Glomerular visceral epithelial cell (primary cell): ENCODE results near the gene HIPK2.

Source experiments
- DNase-seq: peaks from one replicate; pipeline ENCODE4 v3.0.0-alpha.2; 2016; ENCODE audit errors: extremely low spot score

Gene HIPK2

DNA sequence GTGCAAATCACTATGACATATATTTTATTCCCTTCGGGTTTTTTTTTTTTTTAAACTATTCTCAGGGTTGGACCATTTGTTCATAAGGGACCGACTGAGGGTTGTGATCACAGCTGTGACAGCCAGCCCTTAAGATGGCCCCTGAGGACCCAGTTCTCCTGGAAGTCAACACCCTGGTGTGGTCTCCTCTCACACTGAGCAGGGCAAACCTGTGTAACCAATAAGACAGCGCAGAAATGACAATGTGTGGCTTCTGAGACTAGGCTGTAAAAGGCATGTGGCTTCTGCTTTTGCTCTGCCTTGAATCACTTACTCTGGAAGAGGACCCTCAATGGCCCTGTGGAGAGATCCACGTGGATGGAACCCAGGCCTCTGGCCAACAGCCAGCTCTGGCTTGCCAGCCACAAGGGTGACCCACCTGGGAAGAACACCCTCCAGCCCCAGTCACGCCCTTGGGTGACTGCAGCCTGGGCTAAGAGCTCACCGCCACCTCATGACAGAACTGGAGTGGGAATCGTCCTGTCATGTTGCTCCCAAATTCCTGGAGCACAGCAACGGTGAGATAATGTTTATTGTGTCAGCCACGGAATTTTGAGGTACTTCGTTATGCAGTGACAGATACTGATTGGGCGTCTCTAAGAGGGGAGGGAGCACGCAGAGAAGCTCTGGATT is 127.2 kb downstream of the HIPK2 start:
- DNase-seq: peak; percentile 45

DNA sequence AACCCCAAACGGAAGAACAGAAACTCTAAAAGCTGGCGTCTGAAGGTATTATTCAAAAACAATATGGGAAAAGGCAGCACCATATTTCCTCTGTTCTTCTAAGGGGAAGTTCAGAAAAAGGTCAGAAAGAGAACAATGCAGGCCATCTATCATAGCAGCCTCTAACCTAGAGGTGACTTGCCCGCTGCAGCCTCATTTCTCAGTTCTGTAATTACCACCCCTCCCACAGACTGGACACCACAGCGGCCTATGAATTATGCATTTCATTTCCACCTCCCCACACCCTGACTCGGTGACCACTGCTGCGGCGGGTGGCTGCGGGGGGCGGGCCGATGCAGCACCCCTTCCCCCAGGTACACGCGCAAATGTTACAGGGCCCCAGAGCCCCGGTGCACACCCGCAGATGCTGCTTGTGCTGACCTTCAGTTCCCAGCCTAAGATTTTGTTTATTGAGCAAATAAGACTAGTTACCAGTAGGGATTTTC is 128.8 kb downstream of the HIPK2 start:
- no peak for DNase-seq

DNA sequence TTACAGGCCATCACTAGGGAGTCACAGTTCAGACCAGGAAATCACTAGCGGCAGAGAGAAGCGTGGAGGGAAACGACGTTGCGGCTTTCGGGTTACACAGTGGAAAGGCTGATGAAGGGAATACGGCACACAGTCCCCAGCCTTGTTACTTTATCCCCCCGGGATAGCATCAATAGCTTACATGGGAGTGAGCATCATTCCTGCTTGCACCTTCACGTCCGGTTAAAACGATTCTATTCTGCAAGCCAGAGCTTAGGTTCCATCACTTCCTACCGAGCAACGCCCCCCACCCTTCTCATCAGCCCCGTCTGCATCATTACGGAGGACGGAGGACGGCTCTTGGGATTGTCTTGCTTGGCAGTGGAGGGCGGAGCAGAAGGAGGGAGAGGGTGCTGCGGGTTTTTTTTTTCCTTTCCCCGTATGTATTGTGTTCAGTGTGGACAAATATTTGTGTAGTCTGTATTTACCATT is 129.4 kb downstream of the HIPK2 start:
- no peak for DNase-seq

DNA sequence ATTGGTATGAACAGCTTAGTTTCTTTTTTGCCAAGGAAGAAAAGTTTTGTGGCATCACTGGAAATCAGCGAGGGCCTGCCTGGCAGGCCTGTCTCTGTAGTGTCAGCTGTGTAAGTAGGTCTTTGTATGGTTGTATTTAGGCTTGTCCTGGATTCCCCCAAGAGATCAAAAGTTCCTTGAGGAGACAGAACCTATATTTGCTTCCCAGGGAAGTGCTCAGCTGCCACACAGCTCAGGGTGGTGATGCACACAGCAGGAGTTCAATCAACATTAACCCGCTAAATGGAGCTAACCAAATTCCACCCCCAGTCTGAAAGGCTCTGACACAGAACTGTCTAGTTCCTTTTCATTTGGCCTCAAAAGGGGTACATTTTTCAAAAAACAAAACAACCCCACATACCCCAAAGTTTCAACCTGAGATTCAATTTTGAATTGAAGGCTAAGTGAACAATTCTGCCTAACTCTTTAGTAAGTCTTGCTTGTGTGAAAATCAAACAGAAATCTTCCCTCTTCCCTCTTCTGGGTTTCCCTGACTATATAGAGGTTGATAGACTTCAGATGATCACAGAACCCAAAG is 129.9 kb downstream of the HIPK2 start:
- no peak for DNase-seq

DNA sequence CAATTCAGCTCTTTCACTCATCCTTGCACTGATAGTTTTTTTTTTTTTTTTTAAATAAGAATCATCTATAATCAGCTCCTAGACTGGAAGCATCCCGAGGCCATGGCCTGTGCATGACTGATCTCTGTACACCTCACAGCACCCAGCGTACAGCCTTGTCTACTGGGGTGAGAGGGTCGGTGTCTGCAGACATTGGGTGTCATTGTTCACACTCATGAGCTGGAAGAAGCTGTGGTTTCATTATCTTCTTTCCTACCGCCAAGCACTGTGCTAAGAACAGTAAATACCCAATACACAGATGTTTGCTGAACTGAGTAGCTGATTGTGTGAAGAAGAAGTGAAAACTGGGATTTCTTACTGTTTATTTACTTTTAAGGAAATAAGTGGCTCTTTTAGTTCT is 130.7 kb downstream of the HIPK2 start:
- DNase-seq: no peak

DNA sequence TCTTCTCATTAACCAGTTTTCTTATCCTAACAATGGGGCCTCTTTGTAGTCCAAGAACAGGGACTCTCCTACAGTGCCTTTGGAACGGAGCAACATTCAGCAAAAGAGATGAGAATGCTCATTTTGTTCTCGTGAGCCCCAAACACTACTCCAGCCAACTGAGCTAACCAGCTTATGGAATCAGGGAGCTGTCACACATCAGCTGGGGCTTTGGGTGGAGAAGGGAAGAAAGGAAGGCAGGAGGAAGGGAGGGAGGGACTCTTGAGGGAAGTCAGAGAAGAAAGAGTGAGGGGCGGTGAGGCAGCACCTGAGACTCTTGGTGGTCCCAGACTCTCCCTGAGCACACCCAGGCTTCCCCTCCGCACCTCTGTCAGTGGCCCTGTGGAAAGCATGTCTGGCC is 131.2 kb downstream of the HIPK2 start:
- no peak for DNase-seq

DNA sequence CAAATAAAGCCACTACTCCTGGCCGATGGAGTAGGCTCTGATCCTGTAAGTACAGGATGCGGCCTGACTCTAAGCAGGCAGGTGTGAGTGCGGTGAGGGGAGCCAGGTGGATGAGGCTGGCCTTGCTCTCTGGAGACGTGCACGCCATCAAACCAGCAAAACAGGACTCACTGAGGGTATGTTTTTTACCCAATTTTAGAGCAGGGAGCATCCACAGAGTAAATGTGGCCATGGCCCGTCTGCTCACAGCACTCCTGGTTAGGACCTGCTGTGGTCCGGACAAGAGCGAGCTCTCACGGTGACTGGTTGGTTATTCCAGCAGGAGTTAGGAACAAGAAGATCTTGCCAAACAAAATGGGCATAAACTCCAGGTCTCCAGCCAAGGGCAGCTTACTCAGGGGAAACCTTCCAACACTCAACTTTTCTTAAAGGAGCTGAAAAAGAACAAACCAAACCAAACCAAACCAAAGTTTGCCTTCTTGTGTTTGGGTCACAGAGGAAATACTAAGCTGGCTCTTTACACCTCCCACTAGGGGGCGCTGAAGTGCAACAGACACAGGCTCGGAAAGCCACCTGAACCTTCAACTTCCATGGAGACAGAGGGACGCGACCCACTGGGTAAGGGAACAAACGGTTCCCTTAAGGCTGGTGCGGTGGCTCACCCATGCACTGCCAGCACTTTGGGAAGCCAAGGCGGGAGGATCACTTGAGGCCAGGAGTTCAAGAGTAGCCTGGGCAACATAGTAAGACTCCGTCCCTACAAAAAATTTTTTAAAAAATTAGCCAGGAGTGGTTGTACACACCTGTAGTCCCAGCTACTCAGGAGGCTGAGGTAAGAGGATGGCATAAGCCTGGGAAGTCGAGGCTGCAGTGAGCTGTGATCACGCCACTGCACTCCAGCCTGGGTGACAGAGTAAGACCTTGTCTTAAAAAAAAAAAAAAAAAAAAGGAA is 131.9 kb downstream of the HIPK2 start:
- DNase-seq: peak; percentile 78

DNA sequence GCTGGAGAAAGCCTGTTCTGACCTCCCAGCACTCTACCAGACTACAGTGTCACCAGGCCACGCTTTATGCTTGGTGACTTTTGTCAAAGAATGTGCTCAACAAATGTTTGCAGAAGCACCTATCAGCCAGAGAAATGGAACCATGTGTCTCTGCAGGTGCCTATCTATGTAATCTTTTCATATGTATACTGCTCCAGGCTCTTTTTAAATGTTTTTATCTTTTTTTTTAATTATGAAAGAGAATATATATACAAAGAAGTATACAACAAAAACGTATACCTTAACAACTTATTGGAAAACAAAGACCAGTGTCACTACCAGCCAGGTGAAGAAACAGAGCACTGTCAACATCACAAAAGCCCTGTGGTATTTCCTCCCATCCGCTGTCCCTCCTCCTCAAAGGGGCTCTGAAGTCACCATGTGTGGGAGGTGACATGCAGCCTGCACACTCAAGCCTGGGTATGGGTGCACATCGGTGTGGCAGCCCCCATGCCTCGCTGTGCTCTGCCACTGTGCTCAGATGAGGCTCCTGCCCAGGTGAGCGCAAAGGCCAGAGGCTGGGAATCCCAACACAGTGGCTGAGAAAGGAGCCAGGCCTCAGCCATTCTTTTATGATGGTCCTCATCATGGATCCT is 133.7 kb downstream of the HIPK2 start:
- DNase-seq: no peak

DNA sequence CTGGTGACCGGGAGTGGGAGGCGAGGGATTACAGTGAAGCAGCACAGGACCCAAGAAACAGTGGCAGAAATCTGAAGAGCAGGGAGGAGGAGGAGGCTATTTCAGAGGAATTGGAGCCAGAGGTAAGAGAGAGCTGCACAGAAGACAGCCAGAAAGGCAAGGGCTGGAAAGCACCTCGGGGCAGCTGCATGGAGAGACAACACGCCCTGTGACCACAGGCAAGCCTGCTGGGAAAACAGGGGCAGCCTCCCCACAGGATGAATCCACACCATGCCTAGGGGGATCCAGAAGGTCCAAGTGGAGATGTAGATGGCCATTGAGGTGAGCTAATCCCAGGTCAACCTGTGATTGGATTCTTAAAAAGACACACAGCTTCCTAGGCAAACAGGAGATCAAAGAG is 135.5 kb downstream of the HIPK2 start:
- DNase-seq: no peak

DNA sequence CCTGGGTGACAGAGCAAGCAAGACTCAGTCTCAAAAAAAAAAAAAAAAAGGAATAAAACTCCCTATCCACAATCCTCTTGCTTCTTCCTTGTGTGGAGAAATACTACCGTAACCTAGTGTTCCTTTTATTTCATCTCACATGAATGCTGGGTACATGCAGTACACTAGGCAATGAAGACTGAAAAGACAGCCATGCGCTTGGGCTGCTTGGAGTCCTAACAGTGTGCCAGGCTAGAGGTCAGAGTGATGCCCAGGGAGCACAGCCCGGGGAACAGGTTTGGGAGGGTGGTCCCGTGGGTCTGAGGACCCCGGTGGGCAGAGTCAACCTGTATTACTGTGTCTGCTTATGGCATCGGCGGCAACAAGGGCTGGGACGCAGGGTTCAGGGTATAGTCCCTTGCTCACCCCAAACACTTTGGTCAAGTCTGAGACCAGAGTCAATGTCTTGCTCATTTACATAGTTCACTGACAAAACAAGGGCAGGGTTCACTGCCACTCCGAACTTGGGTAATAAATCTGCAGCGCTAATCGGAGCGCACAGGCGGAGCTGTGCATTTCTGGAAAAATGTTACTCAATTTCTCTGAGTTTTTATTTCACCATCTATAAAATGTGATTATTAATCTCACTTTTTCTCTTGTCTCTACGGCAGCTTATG is 136.3 kb downstream of the HIPK2 start:
- DNase-seq: no peak

DNA sequence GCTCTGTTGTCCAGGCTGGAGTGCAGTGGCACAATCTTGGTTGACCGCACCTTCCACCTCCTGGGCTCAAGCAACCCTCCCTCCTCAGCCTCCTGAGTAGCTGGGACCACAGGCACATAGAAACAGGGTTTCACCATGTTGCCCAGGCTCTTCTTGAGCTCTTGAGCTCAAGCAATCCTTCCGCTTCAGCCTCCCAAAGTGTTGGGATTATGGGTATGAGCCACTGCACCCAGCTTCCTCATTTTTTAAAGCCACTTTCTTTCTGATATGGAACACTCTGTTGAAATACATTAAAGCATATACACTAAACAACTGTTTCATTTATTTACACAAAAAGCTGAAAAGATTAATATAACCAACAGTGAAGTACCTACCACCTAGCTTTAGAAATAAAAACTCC is 137.1 kb downstream of the HIPK2 start:
- DNase-seq: no peak

DNA sequence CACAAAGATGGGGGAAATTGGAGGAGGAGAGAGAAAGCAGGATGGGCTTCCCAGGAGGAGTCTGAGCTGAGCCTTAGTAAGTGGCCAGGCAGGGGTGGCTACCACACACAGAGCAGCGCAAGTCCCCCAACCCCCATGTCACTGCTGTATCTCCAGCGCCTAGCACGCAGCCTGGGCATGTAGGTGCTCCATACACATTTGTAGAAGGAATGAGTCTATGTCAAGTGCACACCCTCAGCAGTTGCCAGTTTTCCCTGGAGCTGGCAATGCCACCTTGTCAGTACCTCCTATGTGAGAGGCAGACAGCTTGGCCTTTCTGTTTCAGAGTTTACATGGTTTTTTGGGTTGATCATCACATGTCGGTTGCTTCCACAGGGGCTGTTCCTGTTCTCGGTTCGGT is 138.2 kb downstream of the HIPK2 start:
- no peak for DNase-seq

DNA sequence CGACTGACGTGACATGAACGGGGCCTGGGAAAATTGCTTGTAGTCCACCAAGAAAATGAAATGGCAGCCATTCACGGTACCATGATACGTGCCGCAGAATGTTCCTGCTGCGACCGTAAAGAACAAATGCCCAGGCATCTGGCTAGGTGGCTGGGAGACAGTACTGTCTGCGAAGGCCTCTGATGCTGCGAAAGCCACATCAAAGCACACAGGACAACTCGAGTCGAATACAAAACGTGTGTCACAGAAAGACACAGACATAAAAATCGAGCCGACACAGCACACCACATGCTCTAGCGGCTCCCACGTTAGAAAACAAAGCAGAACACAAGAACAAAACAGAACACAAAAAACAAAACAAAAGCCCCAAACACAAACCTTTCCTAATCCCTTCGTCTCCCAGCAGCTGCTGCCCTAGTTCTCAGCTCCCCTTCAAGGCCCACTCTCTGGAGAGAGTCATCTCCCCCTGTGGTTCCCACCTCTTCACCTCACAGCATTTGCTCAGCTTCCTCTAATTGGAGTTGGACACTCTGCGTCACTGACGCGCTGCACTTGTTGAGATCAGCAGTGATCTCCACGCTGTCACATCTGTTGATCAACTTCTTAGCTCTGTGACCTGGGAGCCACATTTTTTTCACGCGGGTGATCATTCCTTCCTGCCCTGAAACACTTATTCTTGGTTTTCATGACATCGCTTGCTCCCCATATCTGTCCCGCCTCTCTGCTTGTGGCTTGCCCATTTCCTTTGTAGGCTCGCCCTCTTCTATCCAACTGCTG is 142.1 kb downstream of the HIPK2 start:
- DNase-seq: no peak

DNA sequence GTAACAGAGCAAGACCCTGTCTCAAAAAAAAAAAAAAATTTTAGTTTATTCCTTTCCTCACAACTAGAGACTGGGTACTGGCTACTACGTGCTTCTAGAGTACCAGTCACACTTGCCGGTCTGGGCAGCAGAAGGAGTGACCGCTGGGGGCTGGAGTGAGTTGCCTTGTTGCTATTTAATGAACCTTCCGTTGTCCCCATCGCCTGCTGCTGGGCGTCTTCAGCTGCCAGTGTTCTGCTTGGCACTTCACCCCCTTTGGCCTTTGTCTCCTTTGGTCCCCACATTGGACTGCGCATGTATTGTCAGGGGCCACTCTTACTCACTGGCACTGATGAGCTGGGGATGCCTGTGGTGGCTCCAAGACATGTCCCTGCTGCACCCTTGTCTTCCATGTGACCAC is 143.7 kb downstream of the HIPK2 start:
- no peak for DNase-seq

DNA sequence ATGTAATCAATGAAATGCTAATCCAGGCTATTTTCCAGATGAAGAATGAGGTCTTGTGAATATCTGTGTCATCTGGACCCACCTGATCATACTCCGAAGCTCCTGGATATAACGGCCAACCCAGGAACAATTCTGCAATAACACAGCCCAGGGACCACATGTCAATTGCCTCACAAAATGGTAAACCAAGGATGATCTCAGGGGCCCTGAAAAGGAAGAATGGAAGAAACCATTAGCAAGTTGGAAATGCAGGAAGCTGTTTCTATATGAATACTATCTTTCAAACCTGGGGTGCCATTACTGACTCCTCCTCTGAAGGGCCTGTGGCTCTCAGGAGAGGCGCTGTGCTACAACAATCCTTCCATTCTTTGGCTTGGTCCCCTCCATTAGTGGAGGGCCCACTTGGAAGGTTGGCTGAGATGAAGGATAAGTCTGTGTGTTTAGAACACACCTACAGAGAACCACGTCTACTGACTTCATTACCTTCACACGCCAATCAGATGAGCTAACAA is 146.2 kb downstream of the HIPK2 start:
- no peak for DNase-seq

DNA sequence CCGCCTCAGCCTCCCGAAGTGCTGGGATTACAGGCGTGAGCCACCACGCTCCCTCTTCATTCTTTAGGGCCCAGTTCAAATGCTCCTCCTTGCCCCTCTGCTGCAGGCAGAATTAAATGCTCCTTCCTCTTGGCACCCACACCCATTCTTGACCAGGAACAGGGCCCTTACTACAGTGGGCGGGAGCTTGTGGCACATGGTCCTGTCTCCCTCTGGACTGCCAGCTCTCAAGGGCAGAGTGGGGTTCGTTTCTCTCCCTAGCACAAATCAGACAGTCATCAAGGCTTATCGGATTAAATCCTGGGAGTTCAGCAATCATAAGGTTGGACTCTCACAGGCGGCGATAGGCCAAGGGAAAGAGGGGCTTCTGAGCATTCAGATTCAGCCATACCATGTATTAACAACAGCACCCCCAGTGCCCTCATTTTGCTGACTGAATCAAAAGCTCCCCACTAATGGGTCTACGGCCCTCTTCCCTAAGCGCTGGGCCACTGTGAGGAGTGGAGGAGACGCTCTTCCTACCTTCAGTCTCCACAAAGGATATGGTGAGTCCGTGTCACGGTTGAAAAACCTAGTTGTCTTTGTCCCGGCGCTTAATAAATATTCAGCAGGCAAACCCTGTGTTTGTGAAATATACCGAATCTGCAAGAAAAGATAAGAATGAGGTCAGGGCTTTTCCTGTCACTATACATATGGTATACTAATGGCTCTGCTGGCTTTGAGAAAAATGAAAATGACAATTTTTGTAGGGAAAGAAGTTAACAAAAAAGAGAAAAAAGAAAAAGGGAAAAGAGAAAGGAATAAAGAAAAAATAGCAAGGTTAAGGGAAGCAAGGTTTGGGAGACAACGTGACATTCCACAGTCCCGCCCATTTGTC is 146.9 kb downstream of the HIPK2 start:
- no peak for DNase-seq

DNA sequence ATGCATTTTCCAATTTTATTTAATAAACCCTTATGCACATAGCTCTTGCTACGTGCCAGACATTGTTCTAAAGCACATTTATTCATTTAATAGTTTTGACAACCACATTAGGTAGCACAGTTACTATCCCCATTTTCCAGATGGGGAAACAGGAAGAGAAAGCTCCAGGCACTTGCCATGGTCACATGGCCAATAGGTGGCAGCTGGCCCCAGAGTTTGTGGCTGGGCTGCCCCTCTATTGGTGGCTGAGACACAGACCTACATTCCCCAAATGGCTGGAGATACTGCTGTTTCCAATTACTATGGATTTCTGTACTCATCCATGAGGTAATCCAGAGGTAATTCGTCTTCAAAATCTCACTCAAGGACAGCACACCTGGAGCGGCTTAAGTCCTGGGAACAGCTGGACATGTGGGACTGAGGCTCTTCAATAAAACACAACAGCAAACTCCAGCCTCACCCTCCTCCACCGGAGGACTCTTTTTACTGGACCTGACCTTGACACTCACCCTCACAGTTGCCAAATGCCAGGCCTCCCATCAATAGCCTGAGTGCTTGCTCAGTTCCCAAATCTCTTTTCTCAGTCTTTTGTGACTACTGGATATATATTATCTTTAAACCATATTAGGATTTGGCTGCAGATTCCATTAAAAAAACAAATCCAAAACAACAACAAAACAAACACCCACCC is 148.3 kb downstream of the HIPK2 start:
- no peak for DNase-seq

DNA sequence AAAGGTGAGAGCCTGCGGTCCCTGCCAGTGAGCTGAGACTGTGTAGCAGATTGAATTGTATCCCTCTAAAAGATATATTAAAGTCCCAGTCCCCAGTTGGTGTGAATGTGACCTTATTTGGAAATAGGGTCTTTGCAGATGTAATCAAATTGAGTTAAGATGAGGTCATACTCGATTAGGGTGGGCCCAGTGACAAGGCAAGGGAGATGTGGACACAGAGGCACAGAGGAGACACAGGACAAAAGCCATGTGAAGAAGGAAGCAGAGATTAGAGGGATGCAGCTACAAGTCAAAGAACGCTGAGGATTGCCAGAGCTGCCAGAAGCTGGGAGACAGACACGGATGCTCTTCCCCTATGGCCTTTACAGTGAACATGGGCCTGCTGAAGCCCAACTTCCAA is 150.0 kb downstream of the HIPK2 start:
- no peak for DNase-seq

DNA sequence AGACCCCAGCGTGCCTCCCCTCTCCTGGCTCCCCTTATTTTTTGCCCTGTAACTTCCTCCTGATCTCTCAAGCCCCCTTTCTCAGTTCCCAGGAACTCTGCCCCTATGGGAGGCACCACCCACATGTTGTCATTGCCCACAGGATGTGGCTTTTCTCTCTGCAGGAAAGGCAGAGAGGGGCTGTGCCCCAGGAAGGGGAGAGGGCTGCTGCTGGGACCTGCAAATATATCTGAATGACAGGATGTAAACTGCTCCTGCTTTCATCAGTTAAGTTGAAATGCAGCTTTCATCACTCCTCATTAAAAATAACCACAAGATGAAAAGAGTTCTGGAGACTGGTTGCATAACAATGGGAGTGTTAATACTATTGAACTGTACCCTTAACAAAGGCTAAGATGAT is 151.0 kb downstream of the HIPK2 start:
- DNase-seq: no peak
